ENCODE results near the gene COG7.

Gene COG7

DNA sequence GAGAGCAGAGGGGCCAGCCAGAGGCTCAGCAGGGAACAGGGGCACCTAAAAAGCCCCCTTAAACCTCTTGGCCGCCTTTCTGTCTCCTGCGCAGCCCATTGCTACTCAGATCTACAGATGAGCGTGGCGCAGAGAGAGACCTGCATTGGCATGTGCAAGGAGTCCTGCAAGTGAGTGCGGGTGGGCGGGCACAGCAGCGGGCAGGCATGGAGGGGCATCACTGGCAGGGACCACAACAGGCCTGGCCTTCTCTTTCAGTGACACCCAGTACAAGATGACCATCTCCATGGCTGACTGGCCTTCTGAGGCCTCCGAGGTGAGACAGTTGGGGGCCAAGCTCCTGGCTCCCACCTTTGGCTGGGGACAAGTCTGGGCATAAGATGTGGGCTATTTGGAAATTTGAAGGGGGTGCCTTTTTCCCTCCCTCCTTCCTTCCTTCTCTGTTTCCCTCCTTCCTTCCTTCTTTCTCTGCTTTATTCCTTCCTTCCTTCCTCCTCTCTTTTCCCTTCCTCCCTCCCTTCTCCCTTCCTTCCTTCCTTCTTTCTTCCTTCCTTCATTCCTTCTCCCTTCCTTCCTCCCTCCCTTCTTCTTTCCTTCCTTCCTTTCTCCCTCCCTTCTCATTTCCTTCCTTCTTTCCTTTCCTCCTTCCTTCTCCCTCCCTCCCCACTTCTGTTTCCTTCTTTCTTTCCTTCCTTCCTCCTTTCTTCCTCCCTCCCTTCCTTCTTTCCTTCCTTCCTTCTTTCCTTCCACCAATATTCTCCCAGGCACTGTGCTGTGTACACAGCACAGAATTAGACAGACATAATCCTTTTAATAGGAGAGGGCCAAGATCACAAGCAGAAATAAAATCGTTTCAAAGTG lies 75.7 kb downstream of the COG7 start:
- ChIA-PET CTCF (no interaction called here), POLR2A (no interaction called here)
- no peak overlapping the region for H3K4me3 ChIP-seq (ENCODE audit: low read depth, low read length)
- no peak for DNase-seq (ENCODE audit: low read depth, low spot score)
- TF ChIP-seq, protein P1, sequence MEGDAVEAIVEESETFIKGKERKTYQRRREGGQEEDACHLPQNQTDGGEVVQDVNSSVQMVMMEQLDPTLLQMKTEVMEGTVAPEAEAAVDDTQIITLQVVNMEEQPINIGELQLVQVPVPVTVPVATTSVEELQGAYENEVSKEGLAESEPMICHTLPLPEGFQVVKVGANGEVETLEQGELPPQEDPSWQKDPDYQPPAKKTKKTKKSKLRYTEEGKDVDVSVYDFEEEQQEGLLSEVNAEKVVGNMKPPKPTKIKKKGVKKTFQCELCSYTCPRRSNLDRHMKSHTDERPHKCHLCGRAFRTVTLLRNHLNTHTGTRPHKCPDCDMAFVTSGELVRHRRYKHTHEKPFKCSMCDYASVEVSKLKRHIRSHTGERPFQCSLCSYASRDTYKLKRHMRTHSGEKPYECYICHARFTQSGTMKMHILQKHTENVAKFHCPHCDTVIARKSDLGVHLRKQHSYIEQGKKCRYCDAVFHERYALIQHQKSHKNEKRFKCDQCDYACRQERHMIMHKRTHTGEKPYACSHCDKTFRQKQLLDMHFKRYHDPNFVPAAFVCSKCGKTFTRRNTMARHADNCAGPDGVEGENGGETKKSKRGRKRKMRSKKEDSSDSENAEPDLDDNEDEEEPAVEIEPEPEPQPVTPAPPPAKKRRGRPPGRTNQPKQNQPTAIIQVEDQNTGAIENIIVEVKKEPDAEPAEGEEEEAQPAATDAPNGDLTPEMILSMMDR (IDR thresholded peaks at IDR 0.05; ENCODE audit: insufficient read depth, low read length, missing control alignments): no peak

DNA sequence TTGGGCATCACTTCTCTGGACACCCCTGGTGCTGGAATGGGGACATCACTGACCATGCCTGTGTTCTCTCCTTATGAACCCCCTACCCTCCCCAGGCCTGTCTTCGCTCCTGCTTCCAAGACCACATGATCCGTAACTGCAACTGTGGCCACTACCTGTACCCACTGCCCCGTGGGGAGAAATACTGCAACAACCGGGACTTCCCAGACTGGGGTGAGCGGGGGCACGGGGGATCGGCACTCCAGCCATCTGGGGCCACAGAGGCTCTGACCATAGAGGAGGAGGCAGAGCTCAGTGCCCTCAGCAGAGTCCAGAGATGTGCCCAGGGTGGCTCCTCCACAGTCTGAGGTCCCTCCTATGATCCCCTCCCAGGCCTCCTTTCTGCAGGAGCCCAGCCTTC lies 77.3 kb downstream of the COG7 start:
- TF ChIP-seq, protein P1 (IDR thresholded peaks at IDR 0.05; ENCODE audit: insufficient read depth, low read length, missing control alignments): no peak
- ChIA-PET CTCF (no interaction called here), POLR2A (no interaction called here)
- DNase-seq (ENCODE audit: low read depth, low spot score): no peak
- H3K4me3 ChIP-seq (ENCODE audit: low read depth, low read length): no peak overlapping the region

DNA sequence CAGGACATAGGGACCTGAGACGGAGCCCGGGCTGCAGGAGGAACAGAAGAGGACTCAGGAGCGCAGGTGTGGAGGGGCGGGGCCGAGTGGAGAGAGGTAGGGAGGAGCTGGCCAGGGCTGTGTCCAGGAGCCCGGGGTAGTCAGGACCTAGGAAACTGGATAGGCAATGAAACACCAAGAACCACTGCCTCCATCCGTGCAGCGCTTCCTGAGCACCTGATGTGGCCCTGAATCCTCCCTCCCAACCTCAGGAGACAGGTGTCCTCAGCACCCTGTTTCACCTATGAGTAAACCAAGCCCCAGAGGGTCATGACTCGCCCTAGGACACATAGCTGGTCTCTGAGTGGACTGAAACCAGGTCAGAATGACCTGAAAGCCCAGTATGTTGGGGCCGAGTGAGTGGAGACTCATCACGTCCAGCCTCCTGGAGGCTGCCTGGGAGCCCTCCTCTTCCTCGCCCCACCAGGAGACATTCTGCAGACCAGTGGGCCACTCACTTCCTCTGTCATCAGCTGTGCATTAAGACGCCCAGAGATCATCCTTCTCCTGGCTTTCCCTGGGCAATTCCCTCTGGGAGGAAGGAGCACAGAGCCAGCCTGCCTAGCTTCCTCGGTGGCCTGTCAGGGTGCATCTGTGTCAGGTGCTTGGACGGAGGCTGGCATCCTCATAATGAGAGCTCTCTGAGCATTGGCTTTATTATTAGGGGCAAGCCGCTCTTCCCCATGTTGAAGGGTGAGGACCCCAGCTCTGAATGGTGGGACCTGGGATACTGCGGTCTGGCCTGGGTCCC lies 78.1 kb downstream of the COG7 start:
- TF ChIP-seq, protein P1 (IDR thresholded peaks at IDR 0.05; ENCODE audit: insufficient read depth, low read length, missing control alignments): no peak
- ChIA-PET CTCF (no interaction called here), POLR2A (no interaction called here)
- no peak overlapping the region for H3K4me3 ChIP-seq (ENCODE audit: low read depth, low read length)
- no peak for DNase-seq (ENCODE audit: low read depth, low spot score)

DNA sequence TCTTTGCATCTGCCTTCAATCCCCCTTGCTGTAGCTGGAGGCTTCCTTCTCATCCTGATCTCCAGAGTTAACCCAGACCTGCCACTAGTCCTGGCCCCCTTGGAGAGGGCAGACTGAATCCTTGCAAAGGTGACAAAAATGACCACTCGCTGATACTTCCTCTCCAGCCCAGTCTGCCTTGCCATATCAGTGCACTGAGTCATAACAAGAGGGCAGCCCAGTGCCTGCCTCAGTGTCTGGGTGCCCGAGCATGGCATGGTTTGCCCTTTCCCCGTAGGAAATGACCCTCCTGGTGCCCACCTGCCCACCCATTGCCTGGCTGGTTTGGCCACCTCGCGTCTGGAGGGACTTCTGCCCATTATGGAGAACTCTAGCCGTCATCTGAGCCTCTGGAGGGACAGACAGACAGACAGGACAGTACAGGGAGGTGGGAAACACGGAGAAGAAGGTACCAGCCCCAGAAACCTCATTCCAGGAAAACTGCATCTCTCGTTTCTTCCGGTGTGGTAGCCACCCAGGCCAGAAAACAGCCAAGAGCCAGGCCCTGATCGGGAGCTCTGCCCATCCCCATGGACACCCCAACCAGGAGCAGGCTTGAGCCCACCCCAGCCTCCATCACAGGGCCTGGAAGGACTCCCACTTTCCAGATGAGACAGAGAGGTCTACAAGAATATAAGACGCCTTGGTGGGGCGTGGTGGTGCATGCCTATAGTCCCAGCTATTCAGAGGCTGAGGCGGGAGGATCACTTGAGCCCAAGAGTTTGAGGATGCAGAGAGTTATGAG lies 79.4 kb downstream of the COG7 start:
- TF ChIP-seq, protein P1 (IDR thresholded peaks at IDR 0.05; ENCODE audit: insufficient read depth, low read length, missing control alignments): no peak
- no peak overlapping the region for H3K4me3 ChIP-seq (ENCODE audit: low read depth, low read length)
- ChIA-PET CTCF (no interaction called here), POLR2A (no interaction called here)
- no peak for DNase-seq (ENCODE audit: low read depth, low spot score)

DNA sequence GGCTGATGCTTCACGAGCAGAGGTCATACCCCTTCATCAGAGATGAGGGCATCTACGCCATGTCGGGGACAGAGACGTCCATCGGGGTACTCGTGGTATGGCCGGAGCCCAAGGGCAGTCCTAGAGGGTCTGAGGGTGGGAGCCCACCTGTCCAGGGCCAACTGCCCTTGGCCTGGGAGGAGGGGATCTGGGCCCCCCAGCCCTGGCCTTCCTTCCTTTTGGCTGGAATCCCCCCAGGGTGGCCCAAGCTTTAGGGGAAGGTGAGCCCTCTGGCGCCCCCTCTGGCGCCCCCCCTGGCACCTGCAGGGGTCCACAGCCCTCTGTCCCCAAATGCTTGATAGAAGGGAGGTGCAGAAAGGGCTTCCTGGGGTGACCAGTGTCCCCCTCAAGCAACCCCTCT lies 81.6 kb downstream of the COG7 start:
- TF ChIP-seq, protein P1 (IDR thresholded peaks at IDR 0.05; ENCODE audit: insufficient read depth, low read length, missing control alignments): no peak
- ChIA-PET POLR2A (no interaction called here), CTCF (no interaction called here)
- no peak overlapping the region for H3K4me3 ChIP-seq (ENCODE audit: low read depth, low read length)
- no peak for DNase-seq (ENCODE audit: low read depth, low spot score)

DNA sequence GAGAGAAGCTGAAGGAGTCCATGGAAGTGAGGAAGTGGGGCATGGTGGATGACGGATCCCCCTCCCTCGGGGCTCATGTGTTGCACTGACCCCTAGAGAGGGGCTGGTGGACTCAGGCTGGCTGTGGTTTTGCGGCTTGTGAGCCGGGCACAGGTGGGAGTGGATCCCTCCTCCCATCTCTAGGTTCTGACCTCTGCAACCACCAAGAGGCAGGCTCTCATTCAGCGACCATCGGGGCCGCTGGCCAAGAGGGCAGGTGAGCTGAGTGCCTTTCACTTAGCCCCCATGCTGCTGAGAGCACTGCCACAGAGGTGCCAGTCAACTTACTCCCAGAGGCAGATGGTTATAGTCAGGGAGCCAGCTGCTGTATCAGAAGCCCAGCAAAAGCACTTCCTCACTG lies 83.6 kb downstream of the COG7 start:
- POLR2A ChIA-PET: no interaction called here
- TF ChIP-seq, protein P1 (IDR thresholded peaks at IDR 0.05; ENCODE audit: insufficient read depth, low read length, missing control alignments): no peak
- CTCF ChIA-PET: no interaction called here
- H3K4me3 ChIP-seq (ENCODE audit: low read depth, low read length): no peak overlapping the region
- no peak for DNase-seq (ENCODE audit: low read depth, low spot score)

Measured in AG04449 (cell line).